Muscle of back (tissue), 11 donors: ENCODE results near the gene RICTOR. TPM values are rescaled to one million over a fixed set of nuclear protein-coding genes. Genes with fewer than 3 reads are reported as not detected.
A peak's percentile ranks its signal among the peaks of the same experiment; 100 is the strongest.

ENCODE experiments used
- DNase-seq, 3 donors: peaks; one replicate each; pipeline versions ENCODE4 v3.0.0 to v3.0.0-alpha.2; 2013
- polyA plus RNA-seq, 10 donors: library from polyadenylated mRNA; unstranded; fragments of 120-200 nt; gene quantifications; one replicate each; pipeline ENCODE4 v1.2.1, GENCODE V29; 2013; ENCODE audit not compliant: insufficient read length in 10 of 10

The RICTOR gene
- polyA plus RNA-seq, 10 donors = 12.2 to 22.3 (median 17.8) TPM

GRCh38 chr5:38938973-38939372 lies 135.2 kb downstream of the RICTOR start:
- DNase-seq = no peak

GRCh38 chr5:38938424-38938823 lies 135.8 kb downstream of the RICTOR start:
- DNase-seq = no peak

DNA sequence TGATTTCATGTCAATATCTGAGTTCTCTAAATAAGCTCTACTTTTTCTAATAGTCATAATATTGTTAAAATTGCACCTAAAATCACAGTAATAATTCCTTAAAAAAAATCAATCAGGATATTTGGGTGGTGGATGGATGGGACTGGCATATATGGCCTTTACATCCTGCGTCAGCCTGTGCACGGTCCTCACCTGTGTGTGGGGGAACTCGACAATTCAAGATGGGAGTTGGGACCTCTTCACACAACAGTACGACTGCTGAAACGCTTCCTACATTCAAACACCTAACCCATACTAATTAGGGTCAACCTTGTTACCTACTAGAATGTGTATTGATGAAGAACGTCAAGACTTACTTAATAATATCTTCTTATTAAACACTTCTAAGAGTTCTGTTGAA lies 137.9 kb downstream of the RICTOR start:
- no peak for DNase-seq

- DNase-seq = no peak
These were observed 138.8 kb downstream of the RICTOR start for GRCh38 chr5:38935437-38935836.

GRCh38 chr5:38932854-38933408 lies 141.3 kb downstream of the RICTOR start:
- no peak for DNase-seq

GRCh38 chr5:38931731-38932130 lies 142.5 kb downstream of the RICTOR start:
- DNase-seq = no peak

DNA sequence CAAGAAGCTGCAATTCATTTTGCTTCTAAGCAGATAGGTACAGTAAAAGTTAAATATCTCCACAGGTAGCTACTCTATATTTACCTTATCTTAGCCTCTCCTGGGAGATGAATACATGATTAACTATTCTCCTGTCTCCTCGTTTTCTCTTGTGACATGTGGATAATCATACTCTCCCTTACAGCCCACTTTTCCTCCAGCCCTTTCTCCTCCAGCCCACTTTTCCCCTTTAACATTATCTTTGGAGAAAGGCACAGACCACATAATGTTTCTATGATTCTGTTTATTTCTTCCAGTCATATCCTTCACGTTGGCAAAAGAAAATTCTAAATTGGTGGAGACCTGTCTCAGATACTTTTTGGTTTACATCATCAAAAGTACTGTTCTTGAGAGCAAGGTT lies 144.4 kb downstream of the RICTOR start:
- DNase-seq = no peak

- DNase-seq = no peak
These were observed 146.7 kb downstream of the RICTOR start for GRCh38 chr5:38927470-38927869.

GRCh38 chr5:38926121-38926520 lies 148.1 kb downstream of the RICTOR start:
- no peak for DNase-seq

DNA sequence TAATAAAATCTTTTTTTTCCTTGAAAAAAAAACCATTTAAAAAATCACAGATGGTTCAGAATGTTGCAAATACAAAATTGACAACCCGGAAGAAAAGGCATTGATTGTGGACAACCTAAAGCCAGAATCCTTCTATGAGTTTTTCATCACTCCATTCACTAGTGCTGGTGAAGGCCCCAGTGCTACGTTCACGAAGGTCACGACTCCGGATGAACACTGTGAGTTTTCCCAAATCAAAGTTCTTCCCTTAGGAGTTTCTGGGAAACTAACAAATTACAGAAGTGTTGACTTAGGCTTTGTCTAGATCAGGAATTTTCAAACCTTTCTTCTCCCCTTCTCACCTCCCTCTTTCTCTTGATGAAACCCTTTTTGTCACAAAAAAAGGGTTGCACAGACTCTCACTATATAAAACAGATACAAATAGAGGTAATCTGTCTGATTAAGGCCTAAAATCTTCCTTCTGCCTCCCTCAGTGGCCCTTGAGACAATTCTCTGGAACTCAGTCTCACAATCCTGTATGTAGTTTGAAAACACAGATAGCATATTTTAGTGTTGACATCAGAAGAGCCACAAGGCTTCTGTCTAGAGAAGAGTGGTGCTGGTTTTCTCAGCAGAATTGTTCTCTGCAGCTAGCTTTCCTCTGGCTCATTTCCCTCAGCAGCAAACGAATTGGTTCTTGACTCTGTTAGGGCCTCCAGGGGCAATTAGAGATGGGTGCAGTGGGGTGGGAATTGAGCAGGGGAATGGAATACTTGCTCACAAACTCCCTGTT lies 148.9 kb downstream of the RICTOR start:
- peak; percentile 16 to 45 (median 45) for DNase-seq

DNA sequence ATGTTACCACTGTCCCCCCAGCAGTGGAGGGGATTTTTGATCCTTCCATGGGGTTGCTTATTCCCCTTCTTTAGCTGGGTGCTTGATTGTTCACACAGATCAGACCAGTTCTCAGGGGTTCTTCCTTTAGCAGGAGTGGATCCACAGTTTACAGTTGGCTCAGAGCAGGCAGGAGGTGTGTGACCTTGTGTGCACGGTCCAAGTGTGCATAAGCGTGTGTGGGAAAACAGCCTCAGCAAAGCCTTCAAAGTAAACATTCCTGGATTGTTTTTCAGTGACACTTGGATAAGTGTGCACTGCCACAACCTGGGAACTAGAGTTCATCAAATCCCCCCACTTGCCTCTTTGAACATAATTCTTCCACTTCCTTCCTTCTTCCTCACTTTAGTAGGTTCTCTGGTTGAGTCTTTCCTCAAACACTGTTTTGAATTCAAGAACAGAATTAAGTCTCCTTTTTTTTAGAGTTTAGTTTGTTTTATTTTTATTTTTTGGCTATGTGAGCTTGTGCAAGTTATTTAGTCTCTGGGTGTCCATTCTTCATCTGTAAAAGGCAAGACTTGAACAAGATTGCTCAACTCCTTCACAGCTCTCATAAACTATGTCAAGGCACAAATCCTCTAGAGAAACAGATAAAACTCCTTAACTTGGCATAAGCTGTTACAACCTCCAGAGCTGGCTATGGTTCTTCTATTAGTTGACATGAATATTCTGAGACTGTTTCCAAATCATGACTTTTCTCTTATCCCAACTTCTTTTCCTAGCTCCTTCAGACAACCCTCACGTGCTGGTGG lies 150.3 kb downstream of the RICTOR start:
- peak in 2 of 3 donors; percentile 10 to 32 for DNase-seq

GRCh38 chr5:38922199-38922598 lies 152.0 kb downstream of the RICTOR start:
- peak in 2 of 3 donors; percentile 29 to 45 for DNase-seq

GRCh38 chr5:38921174-38921573 lies 153.0 kb downstream of the RICTOR start:
- DNase-seq = no peak

DNA sequence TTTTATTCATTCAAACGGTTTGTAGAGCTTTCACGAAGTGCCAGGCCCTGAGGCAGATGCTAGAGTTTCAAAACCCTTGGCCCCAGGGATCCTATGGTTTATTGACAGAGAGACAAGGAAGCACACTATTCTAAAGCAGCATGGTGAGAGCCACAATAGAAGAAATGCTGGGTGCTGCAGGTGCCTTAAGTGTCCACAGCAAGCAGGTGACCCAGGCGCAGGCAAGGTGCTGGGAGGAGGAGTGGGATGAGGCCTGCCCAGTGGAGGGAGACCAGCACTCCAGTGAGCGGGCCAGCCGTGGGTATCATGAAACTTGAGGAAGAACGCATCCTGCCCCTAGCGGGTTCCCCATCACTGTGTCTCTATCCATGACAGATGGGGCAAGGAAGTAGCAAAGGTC lies 157.4 kb downstream of the RICTOR start:
- no peak for DNase-seq

DNA sequence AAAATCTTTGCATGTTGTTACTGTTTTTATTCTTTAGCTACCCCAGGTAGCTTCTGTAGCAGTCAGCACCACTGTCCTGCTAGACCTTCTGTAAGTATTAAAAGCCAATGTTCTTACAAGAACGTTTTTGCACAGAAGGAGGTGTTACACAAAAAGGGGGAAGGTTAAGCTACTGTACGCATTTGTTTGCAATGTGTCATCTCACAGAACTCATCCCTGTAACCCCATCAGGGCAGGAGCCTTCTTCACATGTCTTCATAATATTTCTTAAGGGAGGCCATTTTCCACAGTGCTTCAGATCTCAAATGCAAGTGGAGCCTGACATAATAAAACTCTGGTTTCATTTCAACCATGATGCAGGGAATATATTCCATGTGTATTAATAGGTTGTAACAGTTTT lies 160.5 kb downstream of the RICTOR start:
- DNase-seq = no peak

- no peak for DNase-seq
These were observed 162.3 kb downstream of the RICTOR start for GRCh38 chr5:38911933-38912332.

DNA sequence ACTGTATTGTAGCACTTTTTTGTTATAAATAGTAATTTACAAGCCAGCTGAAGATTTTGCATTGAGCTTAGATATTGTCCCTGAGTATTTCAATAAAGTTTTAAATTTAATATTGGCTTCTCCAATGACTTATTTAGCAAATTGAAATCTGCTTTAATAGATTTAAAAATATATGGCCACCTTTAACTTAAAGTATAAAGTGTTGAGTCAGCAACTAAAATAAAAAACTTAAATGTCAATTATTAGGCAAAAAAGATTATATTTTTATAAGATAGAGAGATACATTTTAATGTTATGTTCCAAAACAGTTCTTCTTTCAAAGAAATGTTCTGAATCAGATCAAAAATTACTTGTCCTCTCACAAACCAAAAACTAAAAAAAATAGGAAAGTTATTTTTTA lies 167.7 kb downstream of the RICTOR start:
- no peak for DNase-seq

DNA sequence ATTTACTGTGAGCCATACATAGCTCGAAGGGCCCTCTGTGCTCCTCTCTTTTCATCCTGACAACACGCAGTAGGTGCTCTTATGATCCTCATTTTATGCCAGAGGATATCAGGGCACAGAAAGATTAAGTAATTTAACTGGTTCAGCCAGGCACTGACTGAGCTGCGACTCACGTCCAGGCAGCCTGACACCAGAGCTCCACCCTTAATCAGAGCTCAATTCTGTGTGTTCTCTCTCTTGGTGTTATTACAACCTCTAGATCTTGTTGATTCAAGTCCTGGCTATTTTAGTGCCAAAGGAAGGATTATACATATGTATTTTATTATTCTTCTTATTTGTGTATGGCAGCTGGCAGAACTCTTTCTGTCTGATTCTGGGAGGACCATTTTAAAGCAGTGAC lies 168.7 kb downstream of the RICTOR start:
- DNase-seq = no peak

- no peak for DNase-seq
These were observed 174.3 kb downstream of the RICTOR start for GRCh38 chr5:38899936-38900335.

GRCh38 chr5:38896760-38897159 lies 177.4 kb downstream of the RICTOR start:
- DNase-seq = no peak

GRCh38 chr5:38892363-38892762 lies 181.8 kb downstream of the RICTOR start:
- no peak for DNase-seq

DNA sequence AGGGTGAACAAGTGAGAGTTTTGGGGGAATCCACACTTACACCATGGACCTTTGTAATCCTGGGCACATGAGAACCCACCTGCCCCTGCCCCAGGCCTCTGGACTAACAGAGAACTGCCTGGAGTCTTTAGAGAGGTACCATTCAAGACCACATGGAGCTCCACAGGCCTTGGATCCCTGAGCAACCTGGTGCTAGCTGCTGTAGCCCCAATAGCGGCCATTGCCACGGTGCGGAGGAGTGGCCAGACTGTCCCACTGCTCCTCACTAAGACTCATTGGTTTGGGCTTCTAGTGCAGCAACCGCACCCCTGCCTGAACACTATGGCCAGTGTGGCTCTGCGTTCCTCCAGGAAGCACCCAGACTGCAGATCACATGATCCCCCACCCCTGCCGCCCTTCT lies 182.6 kb downstream of the RICTOR start:
- DNase-seq = no peak

GRCh38 chr5:38889424-38889823 lies 184.8 kb downstream of the RICTOR start:
- no peak for DNase-seq
